Chondrocyte (in vitro differentiated cells): Measurements from ENCODE around the gene CABP2. TPM values are rescaled to one million over a fixed set of nuclear protein-coding genes. Genes with fewer than 3 reads are reported as not detected.

Experiments used
- DNase-seq: peaks from one replicate; pipeline ENCODE4 v3.0.0; 2021; ENCODE audit warnings: mixed read lengths, low spot score
- H3K27ac Mint-ChIP-seq: one replicate; pipeline ENCODE4 v1.8.0; 2021; ENCODE audit warnings: mild to moderate bottlenecking, moderate library complexity, mixed read lengths; ENCODE audit not compliant: unreplicated experiment
- H3K27me3 Mint-ChIP-seq: 2 replicates; pipeline ENCODE4 v1.8.0; 2021; ENCODE audit warnings: low read depth, mixed read lengths
- H3K36me3 Mint-ChIP-seq: 2 replicates; pipeline ENCODE4 v1.8.0; 2021; ENCODE audit warnings: low read depth, mixed read lengths
- H3K4me1 Mint-ChIP-seq: 2 replicates; pipeline ENCODE4 v1.8.0; 2021; ENCODE audit warnings: low read depth, mild to moderate bottlenecking, mixed read lengths
- H3K4me3 Mint-ChIP-seq: one replicate; pipeline ENCODE4 v1.8.0; 2021; ENCODE audit warnings: mild to moderate bottlenecking, moderate library complexity, mixed read lengths; ENCODE audit not compliant: unreplicated experiment
- H3K9me3 Mint-ChIP-seq: 2 replicates; pipeline ENCODE4 v1.8.0; 2021; ENCODE audit warnings: low read depth, mixed read lengths
- total RNA-seq: library from RNA; stranded (reverse); gene quantifications from 3 replicates; pipeline ENCODE4 v1.2.1, GENCODE V29; 2021
- TF ChIP-seq, protein P1 (sequence below): fragments of 200-600 bp; sonication (generic); IDR thresholded peaks from 2 replicates; pipeline ENCODE4 v1.5.0; 2021; ENCODE audit warnings: antibody characterized with exemption, mild to moderate bottlenecking, moderate library complexity

The CABP2 gene
- total RNA-seq, 1 donor from 2014 or later: not detected

DNA sequence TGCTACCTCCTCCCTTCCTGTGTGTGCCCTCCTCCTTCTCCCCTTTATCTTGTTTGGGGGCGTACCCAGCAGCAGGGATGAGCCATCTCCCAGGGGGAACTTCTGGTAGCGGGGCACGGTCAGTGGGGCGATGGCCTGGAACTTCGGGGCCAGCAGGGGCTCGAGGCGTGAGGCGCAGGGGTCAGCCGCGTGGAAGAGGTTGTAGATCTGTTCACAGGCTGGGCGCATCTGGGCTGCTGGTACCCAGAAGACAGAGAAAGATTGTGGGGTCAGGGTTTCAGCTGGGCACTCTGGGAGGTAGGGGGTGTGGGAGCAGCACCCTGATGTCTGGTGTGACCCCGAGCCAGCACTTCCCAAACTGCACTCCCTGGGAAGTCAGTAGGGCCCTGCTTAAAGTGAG is 27.1 kb downstream of the CABP2 start:
- Mint-ChIP-seq H3K4me3 (no peak overlapping the region), H3K27me3 (no peaks in the 10 kb centered on the region), H3K4me1 (no peaks in the 10 kb centered on the region), H3K9me3 (no peaks in the 10 kb centered on the region), H3K36me3 (peaks cover 7% of the 10 kb centered on the region), H3K27ac (no peak overlapping the region)
- TF ChIP-seq, protein P1, sequence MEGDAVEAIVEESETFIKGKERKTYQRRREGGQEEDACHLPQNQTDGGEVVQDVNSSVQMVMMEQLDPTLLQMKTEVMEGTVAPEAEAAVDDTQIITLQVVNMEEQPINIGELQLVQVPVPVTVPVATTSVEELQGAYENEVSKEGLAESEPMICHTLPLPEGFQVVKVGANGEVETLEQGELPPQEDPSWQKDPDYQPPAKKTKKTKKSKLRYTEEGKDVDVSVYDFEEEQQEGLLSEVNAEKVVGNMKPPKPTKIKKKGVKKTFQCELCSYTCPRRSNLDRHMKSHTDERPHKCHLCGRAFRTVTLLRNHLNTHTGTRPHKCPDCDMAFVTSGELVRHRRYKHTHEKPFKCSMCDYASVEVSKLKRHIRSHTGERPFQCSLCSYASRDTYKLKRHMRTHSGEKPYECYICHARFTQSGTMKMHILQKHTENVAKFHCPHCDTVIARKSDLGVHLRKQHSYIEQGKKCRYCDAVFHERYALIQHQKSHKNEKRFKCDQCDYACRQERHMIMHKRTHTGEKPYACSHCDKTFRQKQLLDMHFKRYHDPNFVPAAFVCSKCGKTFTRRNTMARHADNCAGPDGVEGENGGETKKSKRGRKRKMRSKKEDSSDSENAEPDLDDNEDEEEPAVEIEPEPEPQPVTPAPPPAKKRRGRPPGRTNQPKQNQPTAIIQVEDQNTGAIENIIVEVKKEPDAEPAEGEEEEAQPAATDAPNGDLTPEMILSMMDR: no peak
- DNase-seq: no peak

- Mint-ChIP-seq H3K4me1 (no peaks in the 10 kb centered on the region), H3K9me3 (no peaks in the 10 kb centered on the region), H3K27me3 (no peaks in the 10 kb centered on the region), H3K36me3 (peaks cover 2% of the 10 kb centered on the region), H3K4me3 (no peak overlapping the region), H3K27ac (no peak overlapping the region)
- TF ChIP-seq, protein P1: no peak
- no peak for DNase-seq
These were observed 27.8 kb downstream of the CABP2 start for GRCh38 chr11:67495234-67496005.

DNA sequence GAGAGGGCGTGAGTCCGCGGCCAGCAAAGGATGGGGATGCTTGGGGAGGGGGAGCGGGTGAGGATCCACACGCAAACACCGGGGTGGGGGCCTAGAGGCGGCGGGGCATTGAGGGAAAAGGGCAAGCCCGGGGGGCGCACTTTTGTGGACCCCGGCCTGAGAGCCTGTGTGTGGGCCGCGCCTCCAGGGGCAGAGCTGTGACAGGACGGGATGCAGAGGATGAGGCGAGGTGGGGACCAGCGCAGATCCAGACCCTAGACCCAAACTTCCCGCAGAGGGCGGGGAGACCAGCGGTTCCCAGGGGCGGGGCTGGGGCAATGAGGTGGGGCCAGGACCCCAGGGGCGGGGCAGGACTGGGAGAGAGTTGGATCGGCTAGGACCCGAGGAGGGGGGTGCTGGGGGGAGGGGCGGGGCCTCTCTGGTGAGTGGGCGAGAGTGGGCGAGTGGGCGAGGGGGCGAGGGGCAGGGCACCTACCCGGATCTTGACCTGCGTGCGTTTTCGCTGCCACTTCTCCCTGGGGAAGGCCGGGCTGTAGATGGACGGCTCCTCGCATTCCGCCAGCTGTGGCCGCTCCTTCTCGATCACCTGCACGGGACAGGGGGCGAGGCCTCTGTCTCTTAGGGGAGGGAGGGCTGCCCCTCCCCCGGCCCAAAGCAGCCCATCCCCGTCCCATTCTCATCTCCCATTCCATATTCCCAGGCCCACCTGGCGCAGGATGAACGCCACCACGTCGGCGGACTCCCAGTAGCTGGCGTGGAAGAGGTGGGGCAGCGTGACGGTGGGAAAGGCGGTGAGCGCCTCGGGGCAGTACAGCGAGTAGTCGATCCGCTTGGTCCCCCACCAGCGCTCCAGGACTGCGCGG is 28.6 kb downstream of the CABP2 start:
- Mint-ChIP-seq H3K27me3 (no peaks in the 10 kb centered on the region), H3K4me1 (no peaks in the 10 kb centered on the region), H3K9me3 (no peaks in the 10 kb centered on the region), H3K36me3 (peaks cover 5% of the 10 kb centered on the region), H3K27ac (no peak overlapping the region), H3K4me3 (no peak overlapping the region)
- TF ChIP-seq, protein P1: no peak
- DNase-seq: no peak

- Mint-ChIP-seq H3K4me3 (no peak overlapping the region), H3K9me3 (no peaks in the 10 kb centered on the region), H3K36me3 (peaks cover 6% of the 10 kb centered on the region), H3K4me1 (no peaks in the 10 kb centered on the region), H3K27ac (no peak overlapping the region), H3K27me3 (no peaks in the 10 kb centered on the region)
- DNase-seq: no peak
- TF ChIP-seq, protein P1: no peak
These were observed 29.5 kb downstream of the CABP2 start for GRCh38 chr11:67493548-67494370.
